ENCODE measurements around the gene C11orf42. TPM values are rescaled to one million over a fixed set of nuclear protein-coding genes. Genes with fewer than 3 reads are reported as not detected.
A peak's percentile ranks its signal among the peaks of the same experiment; 100 is the strongest.

C11orf42 gene, protein sequence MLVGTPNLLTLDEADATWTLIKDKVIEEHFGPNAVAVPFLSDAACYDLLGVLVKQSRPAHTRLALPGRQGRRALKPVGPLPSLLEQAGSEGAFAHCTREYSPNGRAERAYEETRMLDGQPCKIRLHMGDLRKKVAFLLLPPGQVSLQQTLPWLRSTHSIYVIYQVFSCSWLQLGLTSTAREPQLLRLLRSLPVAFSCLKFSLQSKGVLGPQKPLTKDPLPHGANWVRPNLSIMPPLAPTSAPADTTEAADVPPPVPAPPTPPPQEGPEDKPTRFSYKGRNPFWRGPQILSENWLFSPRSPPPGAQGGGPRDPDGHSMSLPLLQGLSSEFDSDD
- total RNA-seq = not detected

- TF ChIP-seq, protein P1, sequence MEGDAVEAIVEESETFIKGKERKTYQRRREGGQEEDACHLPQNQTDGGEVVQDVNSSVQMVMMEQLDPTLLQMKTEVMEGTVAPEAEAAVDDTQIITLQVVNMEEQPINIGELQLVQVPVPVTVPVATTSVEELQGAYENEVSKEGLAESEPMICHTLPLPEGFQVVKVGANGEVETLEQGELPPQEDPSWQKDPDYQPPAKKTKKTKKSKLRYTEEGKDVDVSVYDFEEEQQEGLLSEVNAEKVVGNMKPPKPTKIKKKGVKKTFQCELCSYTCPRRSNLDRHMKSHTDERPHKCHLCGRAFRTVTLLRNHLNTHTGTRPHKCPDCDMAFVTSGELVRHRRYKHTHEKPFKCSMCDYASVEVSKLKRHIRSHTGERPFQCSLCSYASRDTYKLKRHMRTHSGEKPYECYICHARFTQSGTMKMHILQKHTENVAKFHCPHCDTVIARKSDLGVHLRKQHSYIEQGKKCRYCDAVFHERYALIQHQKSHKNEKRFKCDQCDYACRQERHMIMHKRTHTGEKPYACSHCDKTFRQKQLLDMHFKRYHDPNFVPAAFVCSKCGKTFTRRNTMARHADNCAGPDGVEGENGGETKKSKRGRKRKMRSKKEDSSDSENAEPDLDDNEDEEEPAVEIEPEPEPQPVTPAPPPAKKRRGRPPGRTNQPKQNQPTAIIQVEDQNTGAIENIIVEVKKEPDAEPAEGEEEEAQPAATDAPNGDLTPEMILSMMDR (IDR thresholded peaks at IDR 0.05) = no peak
- no peak for TF ChIP-seq POLR2AphosphoS5 (IDR thresholded peaks at IDR 0.05)
- 100% methylated on average over 1 of the region's 1 CpG for WGBS
- no peaks in the 10 kb centered on the region for H3K27me3 ChIP-seq
- H3K4me3 ChIP-seq = no peak within 1 kb of the TSS
- peaks cover 0 to 41% (median 35%) of the 10 kb centered on the region in 4 donors for H3K36me3 ChIP-seq
- no peaks in the 10 kb centered on the region for H3K4me1 ChIP-seq
- no peak within 1 kb of the TSS for H3K27ac ChIP-seq (replicated peaks in 1 of 4)
- no peaks in the 10 kb centered on the region for H3K9me3 ChIP-seq
- DNase-seq (ENCODE audit: extremely low spot score) = peak; percentile 60
- intact Hi-C loops (cut with DNase I) = no loop called here
These were observed at the start of gene C11orf42 for GRCh38 chr11:6205366-6205765. C11orf42 (plus strand) TSS chr11:6205557; CDS start chr11:6205616, 59 bp downstream.

DNA sequence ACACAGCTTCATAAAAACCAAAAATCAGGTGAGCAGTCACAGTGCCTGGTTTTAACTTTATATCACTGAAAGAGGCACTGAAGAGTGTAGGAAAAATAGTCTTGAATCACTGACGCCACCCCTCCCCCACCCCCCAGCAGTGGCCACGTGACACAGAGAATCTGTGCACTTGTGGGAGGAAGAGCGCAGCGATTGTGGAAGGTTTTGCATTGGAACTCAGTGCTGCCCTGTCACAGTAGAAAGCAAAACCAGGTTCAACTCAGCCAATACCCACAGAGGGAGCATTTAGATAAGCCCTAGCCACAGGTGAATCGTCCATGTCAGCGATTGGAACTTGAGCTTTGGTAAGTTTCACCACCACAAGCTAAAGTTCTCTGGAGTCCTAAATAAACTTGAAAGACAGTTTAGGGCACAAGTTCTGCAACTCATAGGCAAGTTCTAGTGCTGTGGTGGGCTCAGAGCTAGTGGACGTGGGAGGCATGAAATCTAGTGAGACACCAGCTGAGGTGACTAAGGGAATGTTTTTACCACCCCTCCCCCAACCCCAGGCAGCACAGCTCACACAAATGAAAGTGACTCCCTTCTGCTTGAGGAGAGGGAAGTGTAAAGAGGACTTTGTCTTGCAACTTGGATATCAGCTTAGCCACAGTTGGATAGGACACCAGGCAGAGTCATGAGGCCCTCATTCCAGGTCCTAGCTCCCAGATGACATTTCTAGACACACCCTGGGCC is 48.6 kb upstream of the C11orf42 start:
- Histone ChIP-seq H3K27ac (replicated peaks in 1 of 4) (no peak overlapping the region), H3K4me1 (no peaks in the 10 kb centered on the region), H3K9me3 (no peaks in the 10 kb centered on the region), H3K36me3 (no peaks in the 10 kb centered on the region), H3K27me3 (no peaks in the 10 kb centered on the region), H3K4me3 (no peak overlapping the region)
- DNase-seq (ENCODE audit: extremely low spot score) = no peak
- WGBS = 80% methylated on average over 7 of the region's 7 CpGs
- intact Hi-C loops (cut with DNase I) = no loop called here
- TF ChIP-seq EP300 (IDR thresholded peaks at IDR 0.05) = no peak
- TF ChIP-seq, protein P1 (IDR thresholded peaks at IDR 0.05) = no peak

DNA sequence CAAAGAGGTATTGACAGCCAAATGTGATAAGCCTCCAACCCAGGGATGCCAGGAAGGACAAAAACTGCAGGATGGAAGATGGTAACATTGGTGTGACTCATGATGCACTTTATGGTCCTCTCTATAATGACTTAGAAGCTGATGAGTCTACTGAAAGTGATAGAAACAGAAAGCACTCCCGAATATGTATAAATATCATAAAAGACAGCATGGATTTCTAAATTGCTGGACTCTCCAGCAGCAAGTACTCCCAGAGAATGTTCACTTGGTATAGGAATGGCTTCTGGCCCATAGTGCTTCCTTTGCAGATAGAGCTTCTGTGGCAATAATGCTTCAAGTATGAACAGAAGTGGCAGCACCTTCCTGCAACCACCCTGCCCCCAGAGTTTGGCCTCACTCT is 35.1 kb upstream of the C11orf42 start, which contains the start of gene OR52B2:
OR52B2 (minus strand) TSS at position 101 of the 400 bp plus-strand sequence; CDS start at position 101, 0 bp downstream.
- 61% methylated on average over 1 of the region's 1 CpG for WGBS
- intact Hi-C loops (cut with DNase I) = no loop called here
- DNase-seq (ENCODE audit: extremely low spot score) = no peak

GRCh38 chr11:6175440-6175839 is 29.9 kb upstream of the C11orf42 start:
- 50% methylated on average over 2 of the region's 2 CpGs for WGBS
- no peak overlapping the region for H3K4me3 ChIP-seq
- TF ChIP-seq POLR2AphosphoS5 (IDR thresholded peaks at IDR 0.05) (no peak), EP300 (IDR thresholded peaks at IDR 0.05) (no peak), POLR2A (IDR thresholded peaks at IDR 0.05; ENCODE audit: low read depth) (no peak)
- TF ChIP-seq, protein P1 (IDR thresholded peaks at IDR 0.05) = no peak
- intact Hi-C loops (cut with DNase I) = no loop called here
- no peak overlapping the region for H3K27ac ChIP-seq (replicated peaks in 1 of 4)
- H3K4me1 ChIP-seq = no peaks in the 10 kb centered on the region
- peaks cover 0 to 3% (median 0%) of the 10 kb centered on the region in 4 donors for H3K27me3 ChIP-seq
- no peaks in the 10 kb centered on the region for H3K36me3 ChIP-seq
- no peaks in the 10 kb centered on the region for H3K9me3 ChIP-seq
- DNase-seq (ENCODE audit: extremely low spot score) = no peak

More for the DNA sequence above, 35.1 kb upstream of the C11orf42 start, which contains the start of gene OR52B2:
- TF ChIP-seq EP300 (IDR thresholded peaks at IDR 0.05) = no peak
- Histone ChIP-seq H3K9me3 (peaks cover 0 to 4% (median 3%) of the 10 kb centered on the region in 4 donors), H3K4me3 (no peak within 1 kb of the TSS), H3K27me3 (peaks cover 0 to 3% (median 0%) of the 10 kb centered on the region in 4 donors), H3K27ac (replicated peaks in 1 of 4) (no peak within 1 kb of the TSS), H3K36me3 (no peaks in the 10 kb centered on the region), H3K4me1 (no peaks in the 10 kb centered on the region)

GRCh38 chr11:6191742-6192141 is 13.6 kb upstream of the C11orf42 start:
- H3K36me3 ChIP-seq = no peaks in the 10 kb centered on the region
- intact Hi-C loops (cut with DNase I) = no loop called here
- peak; percentile 31 for DNase-seq (ENCODE audit: extremely low spot score)
- no peaks in the 10 kb centered on the region for H3K4me1 ChIP-seq
- no peaks in the 10 kb centered on the region for H3K9me3 ChIP-seq
- H3K27me3 ChIP-seq = no peaks in the 10 kb centered on the region
- TF ChIP-seq, protein P1 (IDR thresholded peaks at IDR 0.05) = no peak
- TF ChIP-seq EP300 (IDR thresholded peaks at IDR 0.05) (no peak), POLR2AphosphoS5 (IDR thresholded peaks at IDR 0.05) (no peak), POLR2A (IDR thresholded peaks at IDR 0.05; ENCODE audit: low read depth) (no peak)
- no peak overlapping the region for H3K4me3 ChIP-seq
- no peak overlapping the region for H3K27ac ChIP-seq (replicated peaks in 1 of 4)
